ENCODE data around the gene SRRM4. TPM values are rescaled to one million over a fixed set of nuclear protein-coding genes. Genes with fewer than 3 reads are reported as not detected.

The SRRM4 gene
- total RNA-seq, 1 donor from 2014 or later = under 0.01 TPM

DNA sequence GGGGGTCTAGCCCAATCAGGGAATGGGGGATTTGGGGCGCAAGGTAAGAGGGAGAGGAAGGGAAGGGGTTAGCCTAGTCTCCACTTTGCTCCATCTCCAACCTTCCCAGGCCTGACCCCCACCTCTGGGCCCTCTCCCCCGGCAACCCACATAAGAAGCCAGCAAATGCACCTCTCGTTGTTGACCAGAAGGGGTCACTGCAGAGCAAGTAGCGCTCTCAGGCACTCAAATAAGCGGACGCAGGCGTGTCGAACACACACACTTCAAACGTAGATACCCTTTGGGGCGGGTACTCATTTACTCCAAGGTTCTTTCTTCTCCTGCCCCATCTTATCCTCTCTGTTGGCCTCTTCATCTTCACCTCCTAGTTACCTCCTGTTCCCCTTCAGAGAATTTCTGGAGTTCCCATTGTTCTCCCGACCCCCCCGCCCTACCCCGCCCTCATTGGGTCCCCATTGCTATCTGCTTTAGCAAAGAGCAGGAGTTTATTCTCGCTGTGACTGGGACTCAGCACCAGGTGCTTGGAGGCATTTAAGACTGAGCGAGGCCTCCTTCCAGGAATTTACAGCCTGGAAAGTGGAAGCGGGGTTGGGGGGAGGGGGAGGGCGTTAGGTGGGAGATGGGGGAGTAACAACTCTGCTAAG is 1.5 kb upstream of the SRRM4 start:
- Histone ChIP-seq H3K4me1 (ENCODE audit: control insufficient read depth in 3 of 3, insufficient read depth in 3 of 3, low read length in 3 of 3) (peaks cover 0 to 5% (median 4%) of the 10 kb centered on the region in 3 donors), H3K27ac (ENCODE audit: low read depth, low read length) (no peak overlapping the region), H3K9me3 (ENCODE audit: control insufficient read depth in 3 of 3, low read length in 3 of 3) (no peaks in the 10 kb centered on the region), H3K36me3 (ENCODE audit: control insufficient read depth in 3 of 3, insufficient read depth in 3 of 3, low read length in 3 of 3) (no peaks in the 10 kb centered on the region), H3K27me3 (ENCODE audit: control insufficient read depth in 3 of 3, insufficient read depth in 3 of 3, low read length in 3 of 3) (peaks cover 45 to 49% (median 47%) of the 10 kb centered on the region in 3 donors), H3K4me3 (ENCODE audit: low read length in 3 of 3) (no peak overlapping the region), H3K9ac (ENCODE audit: low read depth in 1 of 3, low read length in 3 of 3) (no peak overlapping the region)

DNA sequence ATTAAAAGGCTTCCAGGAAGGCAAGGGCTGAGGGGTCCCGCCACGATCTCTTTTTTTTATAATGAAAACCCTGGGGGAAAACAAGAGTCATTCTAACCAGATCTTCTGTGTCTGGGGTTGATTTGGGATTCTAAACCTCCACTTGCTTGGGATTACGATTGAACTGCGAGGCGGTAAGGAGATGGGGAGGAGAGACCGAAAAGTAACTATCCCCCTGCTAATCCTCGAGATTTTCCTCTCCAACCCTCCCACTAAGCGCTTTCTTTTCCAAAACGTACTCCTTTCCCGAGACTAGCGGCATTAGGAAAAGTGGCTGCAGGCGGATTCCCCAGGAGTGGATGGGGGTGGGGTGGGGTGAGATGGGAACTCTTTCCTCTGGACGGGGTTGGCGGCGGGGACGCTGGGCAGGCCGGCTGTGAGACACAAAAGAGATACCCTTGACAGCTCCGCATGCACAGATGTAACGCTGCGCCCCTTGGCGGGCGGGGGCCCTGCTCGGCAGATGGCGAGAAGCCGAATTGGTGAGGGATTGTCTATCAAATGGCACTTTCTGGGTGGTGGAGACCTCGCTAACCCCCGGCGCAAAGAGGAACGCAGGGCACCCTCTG is 830 bp upstream of the SRRM4 start:
- Histone ChIP-seq H3K4me3 (ENCODE audit: low read length in 3 of 3) (no peak overlapping the region), H3K27ac (ENCODE audit: low read depth, low read length) (no peak overlapping the region)

GRCh38 chr12:118982302-118982701 is 961 bp downstream of the SRRM4 start:
- H3K9me3 ChIP-seq (ENCODE audit: control insufficient read depth in 3 of 3, low read length in 3 of 3) = no peaks in the 10 kb centered on the region
- H3K4me3 ChIP-seq (ENCODE audit: low read length in 3 of 3) = no peak overlapping the region
- H3K27ac ChIP-seq (ENCODE audit: low read depth, low read length) = no peak overlapping the region
- peaks cover 50 to 56% (median 53%) of the 10 kb centered on the region in 3 donors for H3K27me3 ChIP-seq (ENCODE audit: control insufficient read depth in 3 of 3, insufficient read depth in 3 of 3, low read length in 3 of 3)
- H3K36me3 ChIP-seq (ENCODE audit: control insufficient read depth in 3 of 3, insufficient read depth in 3 of 3, low read length in 3 of 3) = no peaks in the 10 kb centered on the region
- H3K9ac ChIP-seq (ENCODE audit: low read depth in 1 of 3, low read length in 3 of 3) = no peak overlapping the region
- H3K4me1 ChIP-seq (ENCODE audit: control insufficient read depth in 3 of 3, insufficient read depth in 3 of 3, low read length in 3 of 3) = peaks cover 0 to 5% (median 4%) of the 10 kb centered on the region in 3 donors

More for the DNA sequence above, 830 bp upstream of the SRRM4 start:
- peaks cover 46 to 49% (median 47%) of the 10 kb centered on the region in 3 donors for H3K27me3 ChIP-seq (ENCODE audit: control insufficient read depth in 3 of 3, insufficient read depth in 3 of 3, low read length in 3 of 3)
- H3K9me3 ChIP-seq (ENCODE audit: control insufficient read depth in 3 of 3, low read length in 3 of 3) = no peaks in the 10 kb centered on the region
- no peak overlapping the region for H3K9ac ChIP-seq (ENCODE audit: low read depth in 1 of 3, low read length in 3 of 3)
- peaks cover 0 to 5% (median 4%) of the 10 kb centered on the region in 3 donors for H3K4me1 ChIP-seq (ENCODE audit: control insufficient read depth in 3 of 3, insufficient read depth in 3 of 3, low read length in 3 of 3)
- no peaks in the 10 kb centered on the region for H3K36me3 ChIP-seq (ENCODE audit: control insufficient read depth in 3 of 3, insufficient read depth in 3 of 3, low read length in 3 of 3)

DNA sequence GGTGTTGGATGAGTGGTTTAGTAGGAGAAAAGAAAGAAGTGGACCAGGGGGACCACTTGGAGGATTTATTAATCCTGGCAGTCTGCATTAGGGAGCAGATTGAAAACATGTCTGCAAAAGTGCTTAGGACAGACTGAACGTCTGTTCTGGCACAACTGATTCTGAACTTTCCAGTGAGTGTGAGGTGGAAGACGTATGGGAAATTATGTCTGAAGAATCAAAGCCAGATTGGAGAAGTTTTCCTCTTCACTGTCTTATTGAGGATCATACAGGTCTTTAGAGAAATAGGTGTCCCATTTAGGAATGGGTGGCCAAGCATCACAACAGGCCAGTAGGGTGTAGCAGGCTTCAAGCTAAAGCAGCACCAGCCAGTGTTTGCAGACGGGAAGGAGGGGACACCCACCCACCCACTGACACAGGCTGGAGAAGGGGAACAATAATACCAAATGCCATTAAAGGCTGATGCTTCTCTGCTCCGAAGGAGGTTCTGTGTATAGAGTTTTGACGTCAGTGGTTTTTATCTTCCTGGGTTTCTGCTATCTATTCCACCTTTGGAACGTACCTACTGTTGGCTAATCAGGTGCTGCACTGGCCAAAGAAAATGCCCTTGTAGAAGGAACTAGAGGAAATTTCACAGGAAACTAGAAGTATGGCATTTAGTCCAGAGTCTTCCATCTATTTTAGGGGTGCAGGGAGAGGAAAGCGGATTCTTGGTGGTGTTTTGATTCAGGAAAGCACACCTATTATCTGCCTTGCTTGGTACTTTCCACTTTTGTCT is 1.8 kb downstream of the SRRM4 start:
- Histone ChIP-seq H3K4me1 (ENCODE audit: control insufficient read depth in 3 of 3, insufficient read depth in 3 of 3, low read length in 3 of 3) (peaks cover 0 to 5% (median 4%) of the 10 kb centered on the region in 3 donors), H3K27ac (ENCODE audit: low read depth, low read length) (no peak overlapping the region), H3K27me3 (ENCODE audit: control insufficient read depth in 3 of 3, insufficient read depth in 3 of 3, low read length in 3 of 3) (peaks cover 53 to 55% (median 54%) of the 10 kb centered on the region in 3 donors), H3K9ac (ENCODE audit: low read depth in 1 of 3, low read length in 3 of 3) (no peak overlapping the region), H3K36me3 (ENCODE audit: control insufficient read depth in 3 of 3, insufficient read depth in 3 of 3, low read length in 3 of 3) (no peaks in the 10 kb centered on the region), H3K4me3 (ENCODE audit: low read length in 3 of 3) (no peak overlapping the region), H3K9me3 (ENCODE audit: control insufficient read depth in 3 of 3, low read length in 3 of 3) (no peaks in the 10 kb centered on the region)

DNA sequence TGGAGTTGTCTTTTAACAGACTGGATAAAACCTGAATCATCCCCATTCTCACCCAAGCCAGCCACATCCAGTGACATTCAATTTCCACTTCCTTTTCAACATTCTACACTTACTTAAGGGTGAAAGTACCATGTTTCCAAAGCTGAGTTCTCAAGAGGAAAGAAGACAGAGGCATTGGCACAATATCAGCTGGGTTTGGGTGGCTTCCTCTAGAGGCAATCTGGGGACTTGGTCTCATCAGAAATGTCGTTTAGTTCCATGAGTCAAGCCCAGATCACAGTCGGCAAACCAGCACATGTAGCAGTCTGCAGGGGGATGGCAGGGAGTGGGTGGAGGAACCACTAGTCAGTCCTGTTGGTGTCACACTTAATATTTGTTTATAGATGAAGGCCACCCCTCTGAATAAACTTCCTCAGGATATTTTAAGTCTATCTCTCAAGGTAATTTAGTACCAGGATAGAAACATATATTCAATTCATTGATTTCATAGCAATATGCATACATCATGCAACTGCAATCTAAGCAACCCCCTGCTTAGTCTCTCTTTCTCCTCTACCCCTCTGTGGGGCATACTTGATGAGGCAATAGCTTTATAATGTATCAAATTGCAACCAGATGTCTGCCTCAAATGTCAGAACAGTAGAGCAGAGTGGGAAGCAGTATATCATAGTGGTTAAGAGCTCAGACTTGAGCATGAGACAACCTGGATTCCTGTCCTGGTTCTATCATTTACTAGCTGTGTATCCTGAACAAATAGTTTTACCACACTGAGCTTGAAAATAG is 3.0 kb downstream of the SRRM4 start:
- Histone ChIP-seq H3K4me3 (ENCODE audit: low read length in 3 of 3) (no peak overlapping the region), H3K9me3 (ENCODE audit: control insufficient read depth in 3 of 3, low read length in 3 of 3) (no peaks in the 10 kb centered on the region), H3K36me3 (ENCODE audit: control insufficient read depth in 3 of 3, insufficient read depth in 3 of 3, low read length in 3 of 3) (no peaks in the 10 kb centered on the region), H3K4me1 (ENCODE audit: control insufficient read depth in 3 of 3, insufficient read depth in 3 of 3, low read length in 3 of 3) (peaks cover 0 to 5% (median 4%) of the 10 kb centered on the region in 3 donors), H3K9ac (ENCODE audit: low read depth in 1 of 3, low read length in 3 of 3) (no peak overlapping the region), H3K27me3 (ENCODE audit: control insufficient read depth in 3 of 3, insufficient read depth in 3 of 3, low read length in 3 of 3) (peaks cover 53 to 59% (median 57%) of the 10 kb centered on the region in 3 donors), H3K27ac (ENCODE audit: low read depth, low read length) (no peak overlapping the region)

- peaks cover 44 to 53% (median 49%) of the 10 kb centered on the region in 3 donors for H3K27me3 ChIP-seq (ENCODE audit: control insufficient read depth in 3 of 3, insufficient read depth in 3 of 3, low read length in 3 of 3)
- H3K9me3 ChIP-seq (ENCODE audit: control insufficient read depth in 3 of 3, low read length in 3 of 3) = no peaks in the 10 kb centered on the region
- H3K27ac ChIP-seq (ENCODE audit: low read depth, low read length) = no peak overlapping the region
- H3K9ac ChIP-seq (ENCODE audit: low read depth in 1 of 3, low read length in 3 of 3) = no peak overlapping the region
- H3K4me3 ChIP-seq (ENCODE audit: low read length in 3 of 3) = no peak overlapping the region
- no peaks in the 10 kb centered on the region for H3K36me3 ChIP-seq (ENCODE audit: control insufficient read depth in 3 of 3, insufficient read depth in 3 of 3, low read length in 3 of 3)
- H3K4me1 ChIP-seq (ENCODE audit: control insufficient read depth in 3 of 3, insufficient read depth in 3 of 3, low read length in 3 of 3) = peaks cover 0 to 4% (median 0%) of the 10 kb centered on the region in 3 donors
Observed at GRCh38 chr12:118986050-118986449, 4.7 kb downstream of the SRRM4 start.

- Histone ChIP-seq H3K9me3 (ENCODE audit: control insufficient read depth in 3 of 3, low read length in 3 of 3) (no peaks in the 10 kb centered on the region), H3K4me3 (ENCODE audit: low read length in 3 of 3) (no peak overlapping the region), H3K27ac (ENCODE audit: low read depth, low read length) (no peak overlapping the region), H3K4me1 (ENCODE audit: control insufficient read depth in 3 of 3, insufficient read depth in 3 of 3, low read length in 3 of 3) (no peaks in the 10 kb centered on the region), H3K27me3 (ENCODE audit: control insufficient read depth in 3 of 3, insufficient read depth in 3 of 3, low read length in 3 of 3) (peaks cover 0 to 17% (median 8%) of the 10 kb centered on the region in 3 donors), H3K9ac (ENCODE audit: low read depth in 1 of 3, low read length in 3 of 3) (no peak overlapping the region), H3K36me3 (ENCODE audit: control insufficient read depth in 3 of 3, insufficient read depth in 3 of 3, low read length in 3 of 3) (no peaks in the 10 kb centered on the region)
Observed at GRCh38 chr12:118999107-118999506, 17.8 kb downstream of the SRRM4 start.

DNA sequence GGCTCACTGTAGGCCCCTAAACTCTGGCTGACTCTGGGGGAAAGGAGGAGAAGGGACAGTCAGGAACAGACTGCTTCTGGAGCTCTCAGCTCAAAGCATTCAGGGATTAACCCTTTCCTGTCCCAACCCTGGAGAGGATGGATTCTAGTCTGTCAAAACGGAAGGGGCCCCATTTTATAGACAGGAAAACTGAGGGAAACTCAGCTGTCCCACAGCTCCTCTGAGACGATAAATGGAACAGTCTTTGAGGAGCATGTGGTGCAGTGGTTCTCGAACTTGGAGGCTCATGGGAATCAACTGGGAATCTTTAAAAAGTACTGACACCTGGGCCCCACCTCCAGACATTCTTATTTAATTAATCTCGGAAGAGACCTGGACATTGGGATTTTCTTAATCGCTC is 23.7 kb downstream of the SRRM4 start:
- H3K27me3 ChIP-seq (ENCODE audit: control insufficient read depth in 3 of 3, insufficient read depth in 3 of 3, low read length in 3 of 3) = peaks cover 18 to 47% (median 25%) of the 10 kb centered on the region in 3 donors
- H3K4me3 ChIP-seq (ENCODE audit: low read length in 3 of 3) = no peak overlapping the region
- no peaks in the 10 kb centered on the region for H3K36me3 ChIP-seq (ENCODE audit: control insufficient read depth in 3 of 3, insufficient read depth in 3 of 3, low read length in 3 of 3)
- no peaks in the 10 kb centered on the region for H3K4me1 ChIP-seq (ENCODE audit: control insufficient read depth in 3 of 3, insufficient read depth in 3 of 3, low read length in 3 of 3)
- no peak overlapping the region for H3K27ac ChIP-seq (ENCODE audit: low read depth, low read length)
- no peak overlapping the region for H3K9ac ChIP-seq (ENCODE audit: low read depth in 1 of 3, low read length in 3 of 3)
- H3K9me3 ChIP-seq (ENCODE audit: control insufficient read depth in 3 of 3, low read length in 3 of 3) = no peaks in the 10 kb centered on the region

GRCh38 chr12:119005913-119006312 is 24.6 kb downstream of the SRRM4 start:
- H3K27me3 ChIP-seq (ENCODE audit: control insufficient read depth in 3 of 3, insufficient read depth in 3 of 3, low read length in 3 of 3) = peaks cover 18 to 47% (median 22%) of the 10 kb centered on the region in 3 donors
- no peaks in the 10 kb centered on the region for H3K36me3 ChIP-seq (ENCODE audit: control insufficient read depth in 3 of 3, insufficient read depth in 3 of 3, low read length in 3 of 3)
- H3K4me1 ChIP-seq (ENCODE audit: control insufficient read depth in 3 of 3, insufficient read depth in 3 of 3, low read length in 3 of 3) = no peaks in the 10 kb centered on the region
- no peak overlapping the region for H3K27ac ChIP-seq (ENCODE audit: low read depth, low read length)
- H3K4me3 ChIP-seq (ENCODE audit: low read length in 3 of 3) = no peak overlapping the region
- no peak overlapping the region for H3K9ac ChIP-seq (ENCODE audit: low read depth in 1 of 3, low read length in 3 of 3)
- no peaks in the 10 kb centered on the region for H3K9me3 ChIP-seq (ENCODE audit: control insufficient read depth in 3 of 3, low read length in 3 of 3)
